SK-N-SH (cell line): Measurements from ENCODE around the gene ANKEF1. TPM values are rescaled to one million over a fixed set of nuclear protein-coding genes. Genes with fewer than 3 reads are reported as not detected.

Source experiments
- CTCF ChIA-PET: fragments of 300-600, 350-600 bp; formaldehyde crosslinking; extraction: SDS; loops from one replicate; lab custom pipeline; 2021; lab: Yijun Ruan, JAX
- POLR2A ChIA-PET: fragments of 350-600 bp; sonication (Branson Sonifier 250); formaldehyde crosslinking; extraction: SDS; loops from one replicate; lab custom pipeline; 2020; ENCODE audit warnings: antibody characterized with exemption, inconsistent platforms; lab: Yijun Ruan, JAX
- DNase-seq: peaks from one replicate; pipeline ENCODE4 v3.0.0; 2012
- H2AFZ ChIP-seq: fragments of 200-600 bp; sonication (generic); 2 replicates; pipeline ENCODE4 v1.8.1; 2016; ENCODE audit warnings: antibody characterized with exemption, mild to moderate bottlenecking, low read depth
- H3F3A ChIP-seq: fragments of 200-600 bp; sonication (generic); replicated peaks from 2 replicates; pipeline ENCODE3; 2016; ENCODE audit warnings: antibody characterized with exemption, mild to moderate bottlenecking; ENCODE audit not compliant: insufficient read depth
- H3K27ac ChIP-seq, 2 experiments: fragments of 200-500 bp in 1 of 2; fragments of 200-600 bp in 1 of 2; sonication (Bioruptor generic) in 1 of 2; sonication (generic), shearing (Covaris generic) in 1 of 2; 2 replicates each; pipeline versions ENCODE4 v1.5.1 to v1.6.1; 2014 to 2016; ENCODE audit warnings: low read depth in 2 of 2, inconsistent platforms in 1 of 2, low read length in 1 of 2, mild to moderate bottlenecking in 1 of 2, mixed read lengths in 1 of 2
- H3K27me3 ChIP-seq: fragments of 200-600 bp; sonication (generic), shearing (Covaris generic); 2 replicates; pipeline ENCODE4 v1.6.1; 2016; ENCODE audit warnings: mixed run types; ENCODE audit not compliant: insufficient read depth
- H3K36me3 ChIP-seq, 2 experiments: fragments of 200-500 bp in 1 of 2; fragments of 200-600 bp in 1 of 2; sonication (Bioruptor generic) in 1 of 2; sonication (generic) in 1 of 2; replicated peaks in 1 of 2; 2 replicates each; pipeline versions ENCODE3 to v1.5.1; 2014 to 2016; ENCODE audit warnings: low read length in 1 of 2, mild to moderate bottlenecking in 1 of 2; ENCODE audit not compliant: insufficient read depth in 2 of 2, control insufficient read depth in 1 of 2
- H3K4me1 ChIP-seq, 2 experiments: fragments of 200-500 bp in 1 of 2; fragments of 200-600 bp in 1 of 2; sonication (Bioruptor generic) in 1 of 2; sonication (generic), shearing (Covaris generic) in 1 of 2; 2 replicates each; pipeline versions ENCODE4 v1.5.1 to v1.6.1; 2014 to 2016; ENCODE audit warnings: low read depth in 1 of 2, low read length in 1 of 2, mixed run types in 1 of 2; ENCODE audit not compliant: insufficient read depth in 2 of 2, control insufficient read depth in 1 of 2
- H3K4me2 ChIP-seq: fragments of 200-600 bp; sonication (generic), shearing (Covaris generic); 2 replicates; pipeline ENCODE4 v1.6.1; 2017; ENCODE audit warnings: mixed run types
- H3K4me3 ChIP-seq, 2 experiments: fragments of 200-500 bp in 1 of 2; fragments of 200-600 bp in 1 of 2; sonication (Bioruptor generic) in 1 of 2; sonication (generic), shearing (Covaris generic) in 1 of 2; 2 replicates each; pipeline versions ENCODE4 v1.5.1 to v1.8.1; 2014 to 2016; ENCODE audit warnings: low read depth in 2 of 2, inconsistent platforms in 1 of 2, low read length in 1 of 2, mild to moderate bottlenecking in 1 of 2, mixed read lengths in 1 of 2, moderate library complexity in 1 of 2
- H3K79me2 ChIP-seq: fragments of 200-600 bp; sonication (generic); 2 replicates; pipeline ENCODE4 v1.8.1; 2017; ENCODE audit warnings: mild to moderate bottlenecking; ENCODE audit not compliant: insufficient read depth
- H3K9ac ChIP-seq: fragments of 200-600 bp; sonication (generic); 2 replicates; pipeline ENCODE4 v1.6.1; 2017; ENCODE audit warnings: mixed run types
- H3K9me2 ChIP-seq: fragments of 200-600 bp; sonication (generic); 2 replicates; pipeline ENCODE4 v1.6.1; 2017; ENCODE audit warnings: mixed run types
- H3K9me3 ChIP-seq: fragments of 200-600 bp; sonication (generic); 2 replicates; pipeline ENCODE4 v1.6.1; 2017; ENCODE audit warnings: mixed run types, mild to moderate bottlenecking, moderate library complexity
- H4K20me1 ChIP-seq: fragments of 200-600 bp; sonication (generic); 2 replicates; pipeline ENCODE4 v1.6.1; 2017; ENCODE audit warnings: mild to moderate bottlenecking, mixed run types; ENCODE audit not compliant: insufficient read depth
- CHD2 ChIP-seq: fragments of 150-350 bp; IDR thresholded peaks from 2 replicates; pipeline ENCODE4 v1.6.1; 2018; ENCODE audit warnings: low read length; ENCODE audit not compliant: partially characterized antibody
- FOSL2 ChIP-seq: IDR thresholded peaks from 2 replicates; pipeline ENCODE4 v1.4.0; 2012; ENCODE audit warnings: low read depth, mild to moderate bottlenecking, moderate library complexity, borderline replicate concordance
- FOXM1 ChIP-seq: IDR thresholded peaks from 2 replicates; pipeline ENCODE4 v1.4.0; 2012; ENCODE audit warnings: low read depth, mild to moderate bottlenecking
- IRF3 ChIP-seq: fragments of 150-350 bp; IDR thresholded peaks from 2 replicates; pipeline ENCODE4 v1.6.1; 2016; ENCODE audit warnings: mild to moderate bottlenecking, low read depth, low read length
- RFX5 ChIP-seq: IDR thresholded peaks from 2 replicates; pipeline ENCODE4 v1.6.1; 2012; ENCODE audit warnings: mild to moderate bottlenecking, improper control_type of control experiment, low read length
- RXRA ChIP-seq: IDR thresholded peaks from 2 replicates; pipeline ENCODE4 v1.4.0; 2012; ENCODE audit warnings: low read depth, mild to moderate bottlenecking, borderline replicate concordance
- TAF1 ChIP-seq: IDR thresholded peaks from 2 replicates; pipeline ENCODE4 v1.6.1; 2012; ENCODE audit warnings: low read depth, mild to moderate bottlenecking, low read length, moderate library complexity, borderline replicate concordance
- TCF12 ChIP-seq: IDR thresholded peaks from 2 replicates; pipeline ENCODE4 v1.4.0; 2012
- WGBS: methylation state at CpG from one replicate; pipeline ENCODE4 v1.1.6; 2017; ENCODE audit warnings: low lambda C conversion rate; 5-methylcytosine and 5-hydroxymethylcytosine counted together
- polyA plus RNA-seq, 3 experiments: library from polyadenylated mRNA; depleted of rRNA; stranded (reverse); fragments of >200 nt; gene quantifications; 2 replicates each; pipeline ENCODE4 v1.2.3, GENCODE V29; 2012
- TF ChIP-seq, protein P1 (sequence below): IDR thresholded peaks from 2 replicates; pipeline ENCODE4; 2012

Gene ANKEF1
- polyA plus RNA-seq, 1 of the 3 experiments (the other 2 are of a cell fraction): 2.3 TPM

DNA sequence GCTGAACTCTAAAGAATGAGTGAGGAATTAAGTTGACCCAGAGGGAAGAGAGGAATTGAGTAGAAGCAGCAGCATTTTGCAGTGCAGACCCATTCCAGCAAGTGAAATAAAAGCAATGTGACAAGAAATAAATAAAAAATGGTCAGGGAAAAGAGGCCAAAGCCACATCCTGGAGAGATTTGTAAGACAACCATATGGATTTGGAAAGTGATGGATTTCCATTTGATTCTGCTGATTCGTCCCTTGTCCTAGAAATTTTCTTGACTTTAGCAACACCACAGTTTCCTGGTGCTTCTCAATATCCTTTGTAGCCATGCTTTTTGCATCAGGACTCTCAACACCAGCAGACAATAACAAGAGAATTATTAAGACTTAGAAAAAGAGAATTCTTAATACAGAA, 29.8 kb downstream of the ANKEF1 start:
- Histone ChIP-seq H3F3A (no peaks in the 10 kb centered on the region), H3K9ac (no peak overlapping the region), H3K4me2 (no peak overlapping the region), H3K4me3 (no peak overlapping the region), H3K9me3 (no peaks in the 10 kb centered on the region), H2AFZ (no peak overlapping the region), H3K27me3 (no peaks in the 10 kb centered on the region), H3K4me1 (peaks cover 0 to 9% of the 10 kb centered on the region in 2 experiments; a peak in 1 of 4 replicates), H3K36me3 (no peaks in the 10 kb centered on the region), H3K9me2 (no peaks in the 10 kb centered on the region), H3K27ac (no peak overlapping the region), H4K20me1 (no peaks in the 10 kb centered on the region), H3K79me2 (no peaks in the 10 kb centered on the region)
- CTCF ChIA-PET: interaction anchor here (1.2 kb wide), 1 partner anchor 17 kb away, joined by 3 read pairs; no protein-coding TSS in a partner anchor
- DNase-seq: no peak
- TF ChIP-seq FOXM1: no peak
- TF ChIP-seq, protein P1, sequence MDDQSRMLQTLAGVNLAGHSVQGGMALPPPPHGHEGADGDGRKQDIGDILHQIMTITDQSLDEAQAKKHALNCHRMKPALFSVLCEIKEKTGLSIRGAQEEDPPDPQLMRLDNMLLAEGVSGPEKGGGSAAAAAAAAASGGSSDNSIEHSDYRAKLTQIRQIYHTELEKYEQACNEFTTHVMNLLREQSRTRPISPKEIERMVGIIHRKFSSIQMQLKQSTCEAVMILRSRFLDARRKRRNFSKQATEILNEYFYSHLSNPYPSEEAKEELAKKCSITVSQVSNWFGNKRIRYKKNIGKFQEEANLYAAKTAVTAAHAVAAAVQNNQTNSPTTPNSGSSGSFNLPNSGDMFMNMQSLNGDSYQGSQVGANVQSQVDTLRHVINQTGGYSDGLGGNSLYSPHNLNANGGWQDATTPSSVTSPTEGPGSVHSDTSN: peak; percentile 44; the same call in 1 of the 2 replicates
- POLR2A ChIA-PET: no interaction called here
- whole genome bisulfite sequencing: 64% methylated on average over 1 of the region's 1 CpG

- ChIA-PET CTCF (interaction anchor here (1.2 kb wide), 1 partner anchor 17 kb away, joined by 3 read pairs; no protein-coding TSS in a partner anchor), POLR2A (no interaction called here)
- WGBS: 89% methylated on average over 3 of the region's 3 CpGs
Measured at GRCh38 chr20:10065154-10065833, 30.5 kb downstream of the ANKEF1 start.

More at GRCh38 chr20:10065154-10065833, 30.5 kb downstream of the ANKEF1 start:
- H3K36me3 ChIP-seq: no peaks in the 10 kb centered on the region
- H3K27ac ChIP-seq: no peak overlapping the region
- no peak overlapping the region for H3K9ac ChIP-seq
- H3K79me2 ChIP-seq: no peaks in the 10 kb centered on the region
- H3F3A ChIP-seq: no peaks in the 10 kb centered on the region
- H3K9me3 ChIP-seq: no peaks in the 10 kb centered on the region
- no peaks in the 10 kb centered on the region for H3K9me2 ChIP-seq
- no peak overlapping the region for H2AFZ ChIP-seq
- no peaks in the 10 kb centered on the region for H3K27me3 ChIP-seq
- no peak for DNase-seq
- no peak overlapping the region for H3K4me2 ChIP-seq
- H4K20me1 ChIP-seq: no peaks in the 10 kb centered on the region
- no peak overlapping the region for H3K4me3 ChIP-seq
- H3K4me1 ChIP-seq: peaks cover 0 to 6% of the 10 kb centered on the region in 2 experiments; a peak in 1 of 4 replicates
- TF ChIP-seq FOSL2 (no peak), RFX5 (no peak), TAF1 (no peak), CHD2 (no peak), IRF3 (no peak), TCF12 (no peak), RXRA (no peak)
- TF ChIP-seq, protein P1: no peak
